ENCODE results near the gene WAC.

WAC gene

DNA sequence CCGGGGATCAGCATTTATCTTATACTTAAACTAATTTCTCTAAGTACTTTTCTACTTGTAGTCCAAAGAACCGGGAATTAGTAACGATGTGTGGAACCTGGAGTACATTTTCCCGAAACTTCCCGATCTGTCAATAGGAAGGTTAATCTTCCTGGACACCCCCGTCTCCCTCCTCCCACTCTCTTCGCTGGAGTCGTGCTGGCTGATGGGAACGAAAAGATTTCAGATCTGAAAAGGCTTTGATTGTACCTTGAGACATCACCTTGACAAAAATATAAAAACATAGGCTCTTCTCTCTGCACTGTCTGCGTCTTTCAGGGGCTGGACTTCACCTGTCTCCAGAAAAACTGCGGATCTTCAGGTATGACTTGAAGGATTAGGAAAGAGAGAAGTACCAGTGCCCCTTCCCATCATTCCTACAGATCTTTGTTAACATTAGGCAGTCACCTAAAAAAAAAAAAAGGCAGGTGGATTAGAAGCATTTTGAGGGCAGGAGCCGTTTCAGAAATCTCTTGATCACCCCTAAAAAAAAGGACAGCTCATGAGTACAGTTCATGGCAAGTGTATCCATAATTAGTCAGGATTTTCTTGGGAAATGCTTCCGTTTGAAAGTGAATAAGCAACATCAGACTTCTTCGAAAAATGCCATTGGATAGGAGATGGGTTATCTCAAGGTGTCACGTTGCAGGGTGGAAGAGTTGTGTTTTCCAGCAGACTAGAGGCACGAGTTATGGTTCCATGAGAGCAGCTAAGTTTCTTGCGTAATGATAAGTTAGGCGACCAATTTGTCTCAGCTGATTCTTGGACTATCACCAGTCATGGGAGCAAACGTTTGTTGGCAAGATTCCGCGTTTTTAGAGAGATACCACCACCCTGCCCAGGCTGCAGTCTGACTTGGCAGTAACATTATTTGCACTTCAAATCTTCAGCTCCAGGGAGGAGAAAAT lies 136.6 kb downstream of the WAC start:
- no peak for DNase-seq

Data from T-helper 9 cell (primary cell).